Measurements from ENCODE around the gene C12orf43.

DNA sequence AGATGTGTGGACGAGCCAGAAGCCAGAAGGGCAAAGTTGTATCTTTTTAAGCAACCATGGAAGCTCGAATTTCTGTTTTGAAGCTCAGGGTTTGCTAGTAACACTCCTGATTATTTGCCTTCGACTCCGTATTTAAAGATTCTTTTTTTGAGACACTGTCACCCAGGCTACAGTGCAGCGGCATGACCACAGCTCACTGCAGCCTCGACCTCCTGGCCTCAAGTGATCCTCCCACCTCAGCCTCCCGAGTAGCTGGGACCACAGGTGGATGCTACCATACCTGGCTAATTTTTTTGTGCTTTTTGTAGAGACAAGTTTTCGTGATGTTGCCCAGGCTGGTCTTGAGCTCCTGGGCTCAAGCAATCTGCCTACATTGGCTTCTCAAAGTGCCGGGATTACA, 41.5 kb upstream of the C12orf43 start:
- TF ChIP-seq, protein P1, sequence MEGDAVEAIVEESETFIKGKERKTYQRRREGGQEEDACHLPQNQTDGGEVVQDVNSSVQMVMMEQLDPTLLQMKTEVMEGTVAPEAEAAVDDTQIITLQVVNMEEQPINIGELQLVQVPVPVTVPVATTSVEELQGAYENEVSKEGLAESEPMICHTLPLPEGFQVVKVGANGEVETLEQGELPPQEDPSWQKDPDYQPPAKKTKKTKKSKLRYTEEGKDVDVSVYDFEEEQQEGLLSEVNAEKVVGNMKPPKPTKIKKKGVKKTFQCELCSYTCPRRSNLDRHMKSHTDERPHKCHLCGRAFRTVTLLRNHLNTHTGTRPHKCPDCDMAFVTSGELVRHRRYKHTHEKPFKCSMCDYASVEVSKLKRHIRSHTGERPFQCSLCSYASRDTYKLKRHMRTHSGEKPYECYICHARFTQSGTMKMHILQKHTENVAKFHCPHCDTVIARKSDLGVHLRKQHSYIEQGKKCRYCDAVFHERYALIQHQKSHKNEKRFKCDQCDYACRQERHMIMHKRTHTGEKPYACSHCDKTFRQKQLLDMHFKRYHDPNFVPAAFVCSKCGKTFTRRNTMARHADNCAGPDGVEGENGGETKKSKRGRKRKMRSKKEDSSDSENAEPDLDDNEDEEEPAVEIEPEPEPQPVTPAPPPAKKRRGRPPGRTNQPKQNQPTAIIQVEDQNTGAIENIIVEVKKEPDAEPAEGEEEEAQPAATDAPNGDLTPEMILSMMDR (IDR thresholded peaks at IDR 0.05) = no peak
- TF ChIP-seq POLR2A (IDR thresholded peaks at IDR 0.05) (no peak), POLR2AphosphoS5 (IDR thresholded peaks at IDR 0.05) (no peak)
